Astrocyte (in vitro differentiated cells and primary cell): ENCODE measurements around the gene NUDT13.

Source experiments
- EZH2 ChIP-seq: IDR thresholded peaks from 2 replicates; pipeline ENCODE4 v1.6.1; 2012; ENCODE audit warnings: mild to moderate bottlenecking, low read length, inconsistent platforms; ENCODE audit not compliant: insufficient read depth
- TF ChIP-seq, protein P1 (sequence below): IDR thresholded peaks from 2 replicates; pipeline ENCODE4 v1.5.1; 2011; ENCODE audit warnings: low read depth, mild to moderate bottlenecking, inconsistent platforms, low read length, moderate library complexity; ENCODE audit not compliant: insufficient read depth

DNA sequence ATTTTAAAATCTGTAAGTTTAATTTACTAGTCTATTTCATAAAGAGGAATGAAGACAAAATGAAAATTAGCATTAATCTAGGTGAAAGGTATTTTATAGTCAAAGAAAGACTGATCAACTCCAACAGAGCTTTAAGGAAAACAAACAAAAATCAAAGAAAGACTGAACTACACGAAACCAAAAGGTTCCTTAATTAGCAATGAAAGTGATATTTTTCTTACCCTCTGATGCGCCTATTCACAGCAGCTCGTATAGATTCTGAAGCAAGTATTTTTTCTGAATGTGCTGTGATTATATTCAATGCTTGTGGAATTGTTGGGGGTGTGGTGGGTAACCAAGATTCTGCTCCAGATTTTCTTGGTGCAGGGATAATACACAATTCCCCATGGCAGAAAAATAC, 45.8 kb downstream of the NUDT13 start:
- TF ChIP-seq, protein P1, sequence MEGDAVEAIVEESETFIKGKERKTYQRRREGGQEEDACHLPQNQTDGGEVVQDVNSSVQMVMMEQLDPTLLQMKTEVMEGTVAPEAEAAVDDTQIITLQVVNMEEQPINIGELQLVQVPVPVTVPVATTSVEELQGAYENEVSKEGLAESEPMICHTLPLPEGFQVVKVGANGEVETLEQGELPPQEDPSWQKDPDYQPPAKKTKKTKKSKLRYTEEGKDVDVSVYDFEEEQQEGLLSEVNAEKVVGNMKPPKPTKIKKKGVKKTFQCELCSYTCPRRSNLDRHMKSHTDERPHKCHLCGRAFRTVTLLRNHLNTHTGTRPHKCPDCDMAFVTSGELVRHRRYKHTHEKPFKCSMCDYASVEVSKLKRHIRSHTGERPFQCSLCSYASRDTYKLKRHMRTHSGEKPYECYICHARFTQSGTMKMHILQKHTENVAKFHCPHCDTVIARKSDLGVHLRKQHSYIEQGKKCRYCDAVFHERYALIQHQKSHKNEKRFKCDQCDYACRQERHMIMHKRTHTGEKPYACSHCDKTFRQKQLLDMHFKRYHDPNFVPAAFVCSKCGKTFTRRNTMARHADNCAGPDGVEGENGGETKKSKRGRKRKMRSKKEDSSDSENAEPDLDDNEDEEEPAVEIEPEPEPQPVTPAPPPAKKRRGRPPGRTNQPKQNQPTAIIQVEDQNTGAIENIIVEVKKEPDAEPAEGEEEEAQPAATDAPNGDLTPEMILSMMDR, result no peak
- no peak for TF ChIP-seq EZH2
